BLaER1 (cell line): ENCODE data around the gene SLC2A13.

Source experiments
- H3K27ac ChIP-seq: shearing (Covaris generic); formaldehyde crosslinking; 2 replicates; pipeline ENCODE4 v1.8.1; 2022
- H3K27me3 ChIP-seq: shearing (Covaris generic); formaldehyde crosslinking; 2 replicates; pipeline ENCODE4 v1.8.1; 2022
- H3K36me3 ChIP-seq: shearing (Covaris generic); formaldehyde crosslinking; 2 replicates; pipeline ENCODE4 v1.8.1; 2022
- H3K4me1 ChIP-seq: shearing (Covaris generic); formaldehyde crosslinking; 2 replicates; pipeline ENCODE4 v1.8.1; 2022
- H3K4me2 ChIP-seq: shearing (Covaris generic); formaldehyde crosslinking; 2 replicates; pipeline ENCODE4 v1.8.1; 2022
- H3K4me3 ChIP-seq: shearing (Covaris generic); formaldehyde crosslinking; 2 replicates; pipeline ENCODE4 v1.8.1; 2022
- H3K9ac ChIP-seq: shearing (Covaris generic); formaldehyde crosslinking; 2 replicates; pipeline ENCODE4 v1.8.1; 2022
- H3K9me3 ChIP-seq: shearing (Covaris generic); formaldehyde crosslinking; 2 replicates; pipeline ENCODE4 v1.8.1; 2022
- H4K20me1 ChIP-seq: shearing (Covaris generic); formaldehyde crosslinking; 2 replicates; pipeline ENCODE4 v1.8.1; 2022
- Cebpa-rat ChIP-seq: shearing (Covaris generic); IDR thresholded peaks from 2 replicates; pipeline ENCODE4 v1.8.1; 2022

Gene SLC2A13

GRCh38 chr12:39782026-39782545, 323.8 kb downstream of the SLC2A13 start:
- H3K4me2 ChIP-seq = no peak overlapping the region
- H4K20me1 ChIP-seq = no peaks in the 10 kb centered on the region
- H3K27me3 ChIP-seq = no peaks in the 10 kb centered on the region
- no peak for TF ChIP-seq Cebpa-rat
- no peak overlapping the region for H3K9ac ChIP-seq
- H3K4me1 ChIP-seq = no peaks in the 10 kb centered on the region
- H3K9me3 ChIP-seq = no peaks in the 10 kb centered on the region
- H3K36me3 ChIP-seq = no peaks in the 10 kb centered on the region
- no peak overlapping the region for H3K4me3 ChIP-seq
- H3K27ac ChIP-seq = no peak overlapping the region

- no peak overlapping the region for H3K27ac ChIP-seq
- no peaks in the 10 kb centered on the region for H3K27me3 ChIP-seq
- H3K4me3 ChIP-seq = no peak overlapping the region
- no peak overlapping the region for H3K9ac ChIP-seq
- no peaks in the 10 kb centered on the region for H3K36me3 ChIP-seq
- H4K20me1 ChIP-seq = no peaks in the 10 kb centered on the region
- H3K4me2 ChIP-seq = no peak overlapping the region
- no peaks in the 10 kb centered on the region for H3K4me1 ChIP-seq
- TF ChIP-seq Cebpa-rat = no peak
- H3K9me3 ChIP-seq = no peaks in the 10 kb centered on the region
Measured at GRCh38 chr12:39780913-39781446, 324.9 kb downstream of the SLC2A13 start.

- no peak overlapping the region for H3K9ac ChIP-seq
- no peaks in the 10 kb centered on the region for H3K36me3 ChIP-seq
- no peak overlapping the region for H3K4me3 ChIP-seq
- H3K4me1 ChIP-seq = no peaks in the 10 kb centered on the region
- H3K9me3 ChIP-seq = no peaks in the 10 kb centered on the region
- no peaks in the 10 kb centered on the region for H4K20me1 ChIP-seq
- no peak overlapping the region for H3K4me2 ChIP-seq
- TF ChIP-seq Cebpa-rat = no peak
- no peaks in the 10 kb centered on the region for H3K27me3 ChIP-seq
- H3K27ac ChIP-seq = no peak overlapping the region
Measured at GRCh38 chr12:39780411-39780912, 325.4 kb downstream of the SLC2A13 start.

GRCh38 chr12:39779768-39780340, 326.0 kb downstream of the SLC2A13 start:
- TF ChIP-seq Cebpa-rat = no peak
- Histone ChIP-seq H3K27ac (no peak overlapping the region), H3K9me3 (no peaks in the 10 kb centered on the region), H3K9ac (no peak overlapping the region), H3K36me3 (no peaks in the 10 kb centered on the region), H3K27me3 (no peaks in the 10 kb centered on the region), H3K4me3 (no peak overlapping the region), H4K20me1 (no peaks in the 10 kb centered on the region), H3K4me2 (no peak overlapping the region), H3K4me1 (no peaks in the 10 kb centered on the region)

- no peaks in the 10 kb centered on the region for H4K20me1 ChIP-seq
- H3K27me3 ChIP-seq = no peaks in the 10 kb centered on the region
- H3K36me3 ChIP-seq = no peaks in the 10 kb centered on the region
- no peak overlapping the region for H3K9ac ChIP-seq
- H3K4me1 ChIP-seq = no peaks in the 10 kb centered on the region
- no peak for TF ChIP-seq Cebpa-rat
- no peaks in the 10 kb centered on the region for H3K9me3 ChIP-seq
- no peak overlapping the region for H3K4me2 ChIP-seq
- H3K27ac ChIP-seq = no peak overlapping the region
- no peak overlapping the region for H3K4me3 ChIP-seq
Measured at GRCh38 chr12:39777465-39777864, 328.4 kb downstream of the SLC2A13 start.

GRCh38 chr12:39773266-39773665, 332.6 kb downstream of the SLC2A13 start:
- Histone ChIP-seq H3K4me2 (no peak overlapping the region), H3K9ac (no peak overlapping the region), H3K4me3 (no peak overlapping the region), H3K9me3 (no peaks in the 10 kb centered on the region), H3K27me3 (no peaks in the 10 kb centered on the region), H4K20me1 (no peaks in the 10 kb centered on the region), H3K36me3 (no peaks in the 10 kb centered on the region), H3K4me1 (no peaks in the 10 kb centered on the region), H3K27ac (no peak overlapping the region)
- TF ChIP-seq Cebpa-rat = no peak

- no peak overlapping the region for H3K4me3 ChIP-seq
- no peak for TF ChIP-seq Cebpa-rat
- no peak overlapping the region for H3K27ac ChIP-seq
- no peak overlapping the region for H3K9ac ChIP-seq
- H3K9me3 ChIP-seq = no peaks in the 10 kb centered on the region
- H3K4me2 ChIP-seq = no peak overlapping the region
- no peaks in the 10 kb centered on the region for H3K36me3 ChIP-seq
- H3K27me3 ChIP-seq = no peaks in the 10 kb centered on the region
- H3K4me1 ChIP-seq = no peaks in the 10 kb centered on the region
- H4K20me1 ChIP-seq = no peaks in the 10 kb centered on the region
Measured at GRCh38 chr12:39772821-39773259, 333.0 kb downstream of the SLC2A13 start.

- no peak overlapping the region for H3K4me2 ChIP-seq
- H3K36me3 ChIP-seq = no peaks in the 10 kb centered on the region
- no peak overlapping the region for H3K27ac ChIP-seq
- no peak for TF ChIP-seq Cebpa-rat
- no peaks in the 10 kb centered on the region for H3K4me1 ChIP-seq
- no peak overlapping the region for H3K9ac ChIP-seq
- H3K27me3 ChIP-seq = no peaks in the 10 kb centered on the region
- H3K4me3 ChIP-seq = no peak overlapping the region
- no peaks in the 10 kb centered on the region for H3K9me3 ChIP-seq
- H4K20me1 ChIP-seq = no peaks in the 10 kb centered on the region
Measured at GRCh38 chr12:39771456-39771855, 334.4 kb downstream of the SLC2A13 start.

GRCh38 chr12:39764944-39765560, 340.8 kb downstream of the SLC2A13 start:
- Histone ChIP-seq H3K4me3 (no peak overlapping the region), H3K27ac (no peak overlapping the region), H4K20me1 (no peaks in the 10 kb centered on the region), H3K9me3 (no peaks in the 10 kb centered on the region), H3K4me2 (no peak overlapping the region), H3K27me3 (no peaks in the 10 kb centered on the region), H3K9ac (no peak overlapping the region), H3K4me1 (no peaks in the 10 kb centered on the region), H3K36me3 (no peaks in the 10 kb centered on the region)
- TF ChIP-seq Cebpa-rat = no peak

- Histone ChIP-seq H3K4me3 (no peak overlapping the region), H3K9me3 (no peaks in the 10 kb centered on the region), H3K36me3 (no peaks in the 10 kb centered on the region), H4K20me1 (no peaks in the 10 kb centered on the region), H3K27ac (no peak overlapping the region), H3K9ac (no peak overlapping the region), H3K4me1 (no peaks in the 10 kb centered on the region), H3K4me2 (no peak overlapping the region), H3K27me3 (no peaks in the 10 kb centered on the region)
- no peak for TF ChIP-seq Cebpa-rat
Measured at GRCh38 chr12:39763890-39764169, 342.1 kb downstream of the SLC2A13 start.
